TTC549 (cell line): ENCODE results near the gene ASB12.
"Not testable (repeated sequence)": the region's sequence is repeated elsewhere in the genome, so short reads cannot be mapped to it uniquely, and the experiment has no call there.

ENCODE experiments used
- FAIRE-seq: peaks from 2 replicates; lab custom pipeline; 2012; peaks lifted over from hg19 to GRCh38; lab: Jason Lieb, UNC

Gene ASB12, protein sequence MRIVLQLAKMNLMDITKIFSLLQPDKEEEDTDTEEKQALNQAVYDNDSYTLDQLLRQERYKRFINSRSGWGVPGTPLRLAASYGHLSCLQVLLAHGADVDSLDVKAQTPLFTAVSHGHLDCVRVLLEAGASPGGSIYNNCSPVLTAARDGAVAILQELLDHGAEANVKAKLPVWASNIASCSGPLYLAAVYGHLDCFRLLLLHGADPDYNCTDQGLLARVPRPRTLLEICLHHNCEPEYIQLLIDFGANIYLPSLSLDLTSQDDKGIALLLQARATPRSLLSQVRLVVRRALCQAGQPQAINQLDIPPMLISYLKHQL

DNA sequence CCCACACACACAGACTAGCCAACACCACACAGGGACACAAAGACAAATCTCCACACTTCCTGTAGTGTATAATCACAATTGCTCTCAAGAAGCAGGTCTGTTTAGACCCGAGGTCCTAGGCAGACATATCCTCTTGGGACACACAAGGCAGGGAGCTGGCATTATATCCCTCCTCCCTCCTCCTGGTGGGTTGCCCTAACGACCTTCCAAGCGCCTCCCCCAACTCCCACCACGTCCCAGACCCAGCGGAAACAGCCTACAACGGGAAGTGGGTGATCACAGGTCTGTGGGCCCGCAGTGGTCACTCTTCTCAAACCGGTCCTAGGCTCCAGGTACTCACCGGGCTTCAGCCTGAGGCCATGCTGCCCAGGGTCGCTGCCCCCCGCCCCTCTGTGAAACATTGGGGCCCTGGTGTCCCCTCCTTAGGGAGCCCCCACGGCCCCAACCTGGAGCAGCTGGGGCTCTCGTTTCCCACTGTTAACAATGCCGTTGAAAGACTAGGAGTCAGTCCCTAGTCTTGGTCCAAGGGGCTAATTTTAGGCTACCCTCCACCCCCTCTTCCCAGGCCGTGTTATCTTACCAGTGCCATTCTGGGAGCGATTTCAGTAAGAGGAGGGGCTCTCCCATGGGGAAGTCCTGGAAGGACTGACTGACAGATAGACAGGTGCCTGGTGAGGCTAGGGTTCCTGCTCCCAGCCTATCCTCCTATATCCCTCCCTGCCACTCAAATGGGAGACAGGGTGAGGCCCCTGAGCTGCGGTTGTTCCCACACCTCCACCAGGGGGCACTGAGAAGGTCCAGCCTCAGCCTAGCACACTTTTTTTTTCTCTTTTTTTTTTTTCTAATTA, at the start of gene ASB12:
TSS of gene ASB12 (minus strand) at position 485 of the 848 bp plus-strand sequence. CDS start 4,957 bp downstream, outside the sequence.
- no peak for FAIRE-seq

DNA sequence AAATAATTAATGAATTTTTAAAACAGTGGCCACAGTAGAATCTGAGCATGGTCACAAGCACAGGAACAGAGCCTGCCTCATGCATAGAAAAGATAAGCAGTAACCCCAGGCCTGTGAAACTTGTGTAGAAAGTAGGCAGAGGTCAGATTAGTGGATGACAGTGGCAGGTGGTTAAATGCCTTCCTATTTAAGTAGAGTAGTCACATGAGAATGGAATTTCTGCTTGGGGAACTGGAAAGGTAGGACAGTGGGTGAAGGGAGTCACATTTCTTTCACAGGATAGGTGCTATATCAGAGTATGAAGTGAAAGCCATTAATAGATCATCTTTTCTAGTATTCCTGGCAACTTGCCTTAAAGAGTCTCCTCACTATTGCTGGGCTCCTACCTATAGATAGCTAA, 34.9 kb upstream of the ASB12 start:
- no peak for FAIRE-seq

DNA sequence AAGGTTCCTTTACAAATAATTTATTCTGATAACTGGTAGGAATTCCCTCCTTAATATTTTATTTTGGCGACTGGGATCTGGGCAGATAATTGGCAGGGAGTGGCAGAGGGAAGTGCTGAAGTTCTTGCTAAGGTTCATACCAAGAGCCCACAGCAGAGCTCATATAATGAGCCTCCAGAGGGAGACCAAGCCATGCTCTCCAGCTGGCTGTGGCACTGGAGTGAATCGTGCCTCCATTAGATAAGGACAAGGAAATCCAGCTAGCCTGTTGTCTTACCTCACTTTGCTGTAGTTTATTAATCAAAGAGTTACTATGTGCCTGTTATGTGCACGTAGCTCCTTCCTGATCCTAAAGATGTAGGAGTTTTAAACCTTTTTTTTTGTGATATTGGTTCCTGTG, 1.3 kb downstream of the ASB12 start:
- no peak for FAIRE-seq

DNA sequence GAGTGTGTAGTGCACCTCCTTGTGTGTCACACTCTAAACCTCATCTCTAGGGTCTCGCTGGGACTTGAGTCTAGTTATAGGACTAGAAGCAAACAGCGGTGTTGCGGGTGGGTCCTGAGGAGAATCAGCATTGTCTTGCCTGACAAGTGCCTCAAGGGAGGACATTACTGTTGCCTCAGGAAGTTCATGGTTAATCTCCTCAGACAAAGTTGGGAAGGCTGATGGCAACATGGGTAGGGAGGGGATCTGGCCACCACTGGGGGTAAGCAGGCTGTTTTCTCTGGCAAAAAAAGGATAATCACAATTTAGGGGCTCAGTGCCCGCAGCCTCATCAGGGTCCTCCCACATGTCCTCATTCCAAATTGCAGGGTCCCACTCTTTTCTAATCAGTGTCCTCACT, 12.4 kb downstream of the ASB12 start:
- FAIRE-seq = no peak

DNA sequence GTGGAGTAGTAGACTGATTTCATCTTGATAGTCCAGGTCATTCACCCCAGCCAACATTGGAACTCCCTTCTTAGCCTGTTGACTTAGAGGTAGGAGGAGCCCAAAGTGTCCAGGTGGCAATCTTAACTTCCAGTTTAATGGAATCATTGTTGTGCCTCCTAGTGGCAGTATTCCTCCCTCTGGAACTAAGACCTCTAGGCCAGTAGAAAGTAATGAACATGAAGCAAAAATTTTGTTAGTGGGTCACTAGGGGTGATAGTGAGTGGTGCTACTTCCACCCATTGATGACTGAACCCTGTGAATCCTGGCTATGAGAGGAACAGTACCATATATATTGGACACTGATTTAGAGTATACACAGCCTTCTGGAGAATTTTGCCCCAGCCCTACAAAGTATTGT, 16.4 kb downstream of the ASB12 start:
- not testable (repeated sequence) for FAIRE-seq

DNA sequence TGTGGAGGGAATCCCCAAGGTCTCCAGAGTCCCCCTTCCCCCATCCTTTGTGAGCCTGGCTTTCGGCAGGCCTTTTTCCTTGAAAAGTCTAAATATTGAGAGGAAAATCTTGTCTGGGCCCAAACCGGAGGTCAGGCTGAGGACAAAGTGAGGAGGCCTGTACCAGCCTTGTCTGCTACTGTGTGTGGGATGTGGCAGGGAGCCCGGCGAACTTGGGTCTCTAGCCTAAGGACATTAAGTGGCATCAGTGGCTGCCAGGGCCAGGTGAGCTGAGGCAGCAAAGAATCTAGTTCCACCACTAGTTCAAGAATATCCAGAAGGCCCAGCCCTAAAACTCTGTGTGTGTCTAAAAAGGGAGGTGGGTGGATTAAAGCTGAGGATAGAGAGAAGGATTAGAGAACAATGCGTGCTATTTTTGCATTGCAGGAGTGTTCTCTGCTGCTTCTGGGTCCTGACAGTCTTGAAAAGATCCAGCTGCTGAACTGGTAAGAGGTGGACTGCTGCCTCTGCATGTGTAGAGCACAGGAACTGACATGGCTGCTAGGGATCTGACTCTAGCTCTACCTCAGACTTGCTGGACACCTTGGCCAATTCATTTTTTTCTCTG, 23.7 kb downstream of the ASB12 start:
- FAIRE-seq = no peak

DNA sequence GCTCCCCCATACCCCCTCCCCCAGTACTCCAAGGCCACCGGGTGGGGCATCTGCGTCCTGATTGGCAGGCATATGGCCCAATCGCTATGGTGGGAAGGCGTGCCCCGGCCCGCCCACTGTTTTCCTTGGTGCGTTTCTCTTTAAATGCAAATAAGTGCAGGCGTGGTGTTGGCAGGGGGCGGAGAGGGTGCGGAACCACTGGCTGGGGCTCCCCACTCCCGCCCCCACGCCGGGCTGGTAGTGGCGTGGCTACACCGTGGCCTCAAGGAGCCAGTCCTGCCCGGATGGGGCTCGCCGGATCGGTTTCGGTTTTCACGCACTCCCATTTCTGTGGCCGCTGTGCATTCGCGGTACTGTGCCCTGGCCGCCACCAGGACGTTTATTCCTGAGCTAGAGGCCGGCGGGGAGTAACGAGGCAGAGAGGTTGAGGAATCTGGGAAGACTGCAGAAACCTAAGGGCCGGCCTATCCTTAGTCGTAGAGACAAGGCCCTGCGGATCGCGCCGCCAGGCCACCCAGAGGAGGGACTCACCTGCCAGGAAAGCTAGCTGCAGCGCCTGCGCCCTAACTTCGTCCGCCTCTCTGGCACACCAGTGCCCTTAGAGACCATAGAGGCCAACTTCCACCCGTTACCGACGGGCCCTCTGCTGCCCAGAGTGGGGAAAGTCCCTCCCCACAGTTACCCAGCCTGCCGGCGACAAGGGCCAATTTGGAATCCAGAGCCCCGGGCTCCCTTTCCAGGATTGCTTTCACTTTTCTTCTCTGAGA, 24.5 kb downstream of the ASB12 start:
- FAIRE-seq = no peak

DNA sequence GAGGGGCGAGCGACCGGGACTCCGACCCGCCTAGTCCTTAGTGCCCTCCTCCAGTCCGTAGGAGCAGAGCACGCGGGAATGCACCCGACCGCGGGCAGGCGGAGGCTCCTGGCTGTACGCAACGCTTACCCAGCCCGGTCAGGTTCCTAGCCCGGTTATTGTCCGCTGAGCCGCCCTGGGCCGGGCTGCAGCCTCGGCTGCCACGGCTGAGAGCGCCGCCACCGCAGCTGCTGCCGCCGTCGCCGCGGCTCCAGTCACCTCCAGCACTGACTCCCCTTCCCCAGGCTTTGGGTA, 25.0 kb downstream of the ASB12 start, which contains the start of gene AMER1:
TSS of gene AMER1 (minus strand) at position 268 of the 294 bp plus-strand sequence. CDS start 12,422 bp downstream, outside the sequence.
- no peak for FAIRE-seq

DNA sequence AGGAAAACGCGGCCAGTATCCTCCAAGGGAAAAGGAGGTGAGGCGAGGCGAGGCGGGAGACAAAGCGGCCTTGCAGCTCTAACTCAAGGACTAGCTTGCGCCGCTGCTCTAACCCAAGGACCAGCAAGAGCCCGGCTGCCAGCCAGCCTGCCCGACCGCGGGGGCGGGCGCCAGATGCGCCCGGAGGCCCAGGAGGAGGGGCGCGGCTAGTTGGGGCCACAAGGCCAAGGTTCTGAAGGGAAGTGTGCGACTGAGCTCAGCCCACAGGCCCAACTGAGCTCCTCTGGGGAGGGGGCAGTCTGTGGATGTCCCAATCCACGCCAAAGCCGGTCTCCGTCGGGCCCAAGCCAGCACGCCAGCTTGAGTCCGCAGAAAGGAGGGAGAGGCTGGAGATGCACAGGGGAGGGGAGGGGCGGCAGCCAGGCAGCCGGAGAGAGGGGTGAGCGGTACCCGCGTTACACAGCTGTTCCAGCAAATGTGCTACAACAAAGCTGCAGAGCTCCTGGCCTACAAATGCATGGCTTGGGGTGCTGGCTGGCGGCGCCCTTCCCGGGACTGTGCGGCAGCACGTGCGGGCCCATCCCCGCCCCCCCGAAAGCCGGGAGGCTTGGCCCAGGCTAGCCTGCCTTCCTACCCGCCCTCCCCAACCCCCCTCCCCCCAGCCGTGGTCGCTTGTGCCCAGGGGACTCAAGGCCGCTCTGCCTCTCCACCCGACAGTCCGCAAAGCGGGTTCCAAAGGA, 25.5 kb downstream of the ASB12 start:
- no peak for FAIRE-seq

DNA sequence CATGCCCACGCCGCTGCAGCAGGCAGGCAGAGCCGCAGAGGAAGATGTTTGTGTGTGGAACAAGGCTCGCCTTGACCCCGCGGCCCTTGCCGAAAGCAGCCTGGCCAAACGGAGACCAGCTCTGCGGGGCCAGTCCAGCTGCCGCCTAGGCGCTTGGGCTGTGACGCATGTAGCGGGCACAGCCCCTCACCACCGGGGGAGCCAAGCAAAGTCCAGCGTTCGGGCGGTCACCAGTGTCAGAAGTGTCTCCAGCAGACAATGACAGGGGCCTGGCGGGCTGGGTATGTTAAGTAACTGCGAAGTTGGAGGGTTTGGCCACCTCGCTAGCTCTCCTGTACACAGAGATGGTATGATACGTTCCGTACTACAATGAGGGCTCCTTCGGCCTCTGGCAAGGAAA, 26.2 kb downstream of the ASB12 start:
- no peak for FAIRE-seq

DNA sequence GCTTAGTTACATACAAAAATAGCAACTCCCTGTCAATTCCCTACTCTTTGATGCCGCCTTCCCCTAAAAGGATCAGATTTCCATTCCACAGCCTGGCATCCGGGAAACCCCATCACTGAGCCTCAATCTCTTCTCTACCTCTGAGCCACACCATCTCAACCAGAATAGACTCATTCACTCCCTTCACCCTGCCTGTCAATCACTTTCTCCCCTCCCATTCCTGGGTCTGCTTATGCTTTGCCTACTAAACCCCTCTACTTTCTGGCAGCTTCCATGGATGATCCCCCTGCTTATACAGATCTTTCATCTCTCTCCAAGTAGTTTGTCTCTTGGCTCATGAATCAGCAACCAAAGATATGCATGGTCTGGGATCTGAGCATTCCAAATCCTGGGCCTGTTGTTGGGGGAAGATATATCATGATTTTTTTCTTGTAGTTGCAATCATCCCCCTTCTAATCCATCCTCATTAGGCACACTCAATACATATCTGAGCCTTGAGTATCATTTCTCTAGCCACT, 27.5 kb downstream of the ASB12 start:
- no peak for FAIRE-seq

DNA sequence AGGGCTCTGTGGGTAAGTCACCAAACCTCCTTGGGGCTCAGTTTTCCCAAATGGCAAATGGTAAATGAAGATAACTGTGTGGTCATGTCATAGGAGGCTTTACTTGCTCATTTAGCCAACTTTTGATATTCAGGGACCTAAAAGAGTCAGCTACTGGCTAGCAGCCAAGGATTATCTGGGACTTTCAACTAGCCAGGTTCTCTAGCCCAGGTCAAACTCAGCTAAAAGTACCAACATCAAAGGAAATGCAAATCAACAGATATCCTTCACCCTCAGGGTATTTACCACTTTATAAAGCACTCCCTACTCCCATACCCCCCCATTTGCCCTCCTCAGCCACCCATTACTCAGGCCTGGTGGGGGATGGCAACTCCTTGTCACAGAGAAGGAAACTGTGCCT, 32.4 kb downstream of the ASB12 start:
- FAIRE-seq = no peak

DNA sequence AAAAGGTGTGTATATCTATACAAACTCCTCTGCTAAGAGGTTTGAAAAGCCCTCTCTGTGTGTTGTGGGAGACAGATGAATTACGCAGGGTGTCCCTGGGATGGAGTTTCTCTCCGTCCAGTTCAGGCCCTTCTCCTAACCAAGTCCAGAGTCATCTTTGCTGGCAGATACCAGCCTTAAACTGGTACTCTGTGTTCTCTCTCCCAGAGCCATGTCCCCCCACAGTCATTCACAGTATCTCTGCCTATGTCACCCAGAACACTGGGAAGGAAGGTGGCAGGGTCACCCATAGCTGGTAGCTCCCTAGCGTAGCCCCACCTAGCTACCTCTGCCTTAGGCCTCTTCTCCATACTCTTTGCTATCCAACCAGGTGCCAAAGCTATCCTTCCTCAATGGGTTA, 33.8 kb downstream of the ASB12 start:
- no peak for FAIRE-seq

DNA sequence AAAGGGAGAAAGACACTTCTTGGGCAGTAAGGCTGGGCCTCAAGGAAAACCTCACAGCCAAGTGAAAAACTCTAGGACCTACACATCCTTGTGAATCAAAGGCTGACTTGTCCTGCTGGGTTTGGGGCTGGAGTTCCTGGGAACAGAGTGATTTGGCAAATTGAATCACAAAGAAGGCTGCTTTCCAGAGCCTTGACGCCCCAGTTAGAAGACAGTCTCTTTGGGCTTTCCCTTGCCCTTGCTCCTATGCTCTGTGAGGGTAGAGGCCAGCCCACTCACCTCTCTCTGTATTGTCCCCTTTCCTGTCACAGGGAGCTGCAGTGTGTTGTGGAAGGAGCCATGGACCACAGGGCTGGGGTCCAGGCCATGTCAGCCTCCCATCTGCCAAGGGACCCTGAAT, 34.5 kb downstream of the ASB12 start:
- no peak for FAIRE-seq

DNA sequence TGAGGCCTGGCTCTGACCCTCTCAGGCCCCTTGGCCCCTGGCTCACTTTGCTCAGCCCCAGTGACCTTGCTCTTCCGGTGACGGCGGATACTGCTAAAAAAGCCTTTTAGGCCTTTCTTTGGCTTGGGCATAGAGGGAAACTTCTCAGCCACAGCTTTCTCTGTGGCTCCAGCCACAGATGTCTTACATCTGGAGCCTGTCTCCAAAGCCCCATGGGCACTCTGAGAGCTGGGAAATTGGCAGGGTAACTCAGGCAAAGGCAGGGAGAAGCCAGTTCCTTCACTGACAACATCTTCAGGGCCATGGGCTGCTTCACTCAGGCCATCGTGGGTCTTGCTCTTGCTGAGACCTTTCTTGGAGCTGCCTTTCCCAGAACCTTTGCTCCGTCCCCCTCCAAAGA, 37.7 kb downstream of the ASB12 start:
- no peak for FAIRE-seq

DNA sequence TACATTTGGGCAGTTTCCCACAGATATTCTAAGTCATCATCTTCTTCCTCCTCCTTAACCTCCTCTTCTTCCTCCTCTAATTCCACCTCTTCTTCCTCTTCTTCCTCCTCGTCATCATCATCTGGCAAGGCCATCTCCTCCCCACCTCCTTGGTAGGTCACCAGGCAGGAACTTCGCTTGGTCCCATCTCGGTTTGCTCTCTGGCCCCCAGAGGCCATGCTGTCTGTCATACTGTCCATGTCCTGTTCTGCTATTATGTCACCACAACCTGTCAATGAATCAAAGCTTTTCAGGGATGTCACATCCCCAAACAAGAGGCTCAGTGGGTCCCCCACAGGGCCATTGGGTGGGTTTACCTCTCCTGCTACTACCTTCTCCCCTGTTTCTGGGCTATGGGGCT, 38.4 kb downstream of the ASB12 start:
- FAIRE-seq = no peak

DNA sequence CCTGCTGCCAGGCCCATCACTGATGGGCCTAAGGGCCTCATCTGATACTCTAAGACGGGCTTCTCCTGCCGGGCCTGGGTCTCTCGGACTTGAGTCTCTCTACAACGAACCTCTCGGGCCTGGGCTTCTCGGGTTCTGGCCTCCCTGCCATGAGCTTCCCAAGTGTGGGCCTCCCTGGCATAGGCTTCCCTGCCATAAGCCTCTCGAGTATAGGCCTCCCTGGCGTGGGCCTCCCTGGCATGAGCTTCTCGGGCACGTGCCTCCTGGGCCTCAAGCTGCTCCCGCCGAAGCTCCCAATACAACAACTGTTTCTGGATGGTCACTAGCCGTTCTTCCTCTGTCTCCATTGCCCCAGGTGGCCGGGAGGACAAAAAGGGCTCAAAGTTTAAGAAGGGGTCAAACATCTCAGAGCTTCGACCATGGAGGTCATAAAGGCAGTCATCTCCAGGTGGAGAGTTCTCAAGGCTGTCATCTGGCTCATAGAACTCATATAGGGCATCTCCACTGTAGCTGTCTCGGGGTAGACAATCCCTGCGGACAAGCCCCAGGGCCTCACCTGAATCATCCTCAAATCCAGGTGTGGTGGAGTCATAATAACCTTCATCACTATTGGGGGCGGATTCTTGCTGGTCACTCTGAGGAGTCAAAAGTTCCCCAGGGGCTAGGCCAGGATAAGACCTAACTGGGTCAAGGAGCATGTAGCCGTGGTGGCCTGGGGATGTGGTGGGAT, 39.0 kb downstream of the ASB12 start:
- FAIRE-seq = no peak

DNA sequence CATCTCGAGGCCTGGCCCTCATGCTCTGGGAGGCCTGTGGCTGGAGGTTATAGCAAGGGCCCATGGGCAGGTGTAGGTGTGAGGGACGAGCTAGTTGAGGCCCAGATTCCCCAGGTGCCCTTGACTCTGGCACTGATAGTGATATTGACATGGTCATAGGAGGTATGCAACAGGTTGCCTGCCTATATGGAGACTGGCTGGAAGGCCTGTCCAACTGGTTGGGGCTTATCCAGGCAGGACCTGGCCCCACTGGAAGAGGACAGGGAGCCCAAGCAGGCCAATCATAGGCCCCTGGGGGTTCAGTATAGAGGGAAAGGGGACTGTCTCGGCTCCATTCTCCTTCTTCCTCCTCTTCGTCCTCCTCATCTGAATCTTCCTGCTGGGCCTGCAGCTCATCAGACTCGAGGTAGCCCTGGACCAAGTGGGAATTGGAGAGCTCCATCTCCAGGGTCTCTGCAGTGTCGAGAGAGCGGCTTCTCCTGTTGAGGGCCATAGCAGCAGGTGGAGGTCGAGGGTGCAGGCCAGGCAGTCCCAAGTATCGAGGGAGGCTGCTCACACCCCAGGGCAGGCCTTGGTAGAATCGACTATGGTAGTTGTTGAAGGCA, 40.2 kb downstream of the ASB12 start:
- no peak for FAIRE-seq

DNA sequence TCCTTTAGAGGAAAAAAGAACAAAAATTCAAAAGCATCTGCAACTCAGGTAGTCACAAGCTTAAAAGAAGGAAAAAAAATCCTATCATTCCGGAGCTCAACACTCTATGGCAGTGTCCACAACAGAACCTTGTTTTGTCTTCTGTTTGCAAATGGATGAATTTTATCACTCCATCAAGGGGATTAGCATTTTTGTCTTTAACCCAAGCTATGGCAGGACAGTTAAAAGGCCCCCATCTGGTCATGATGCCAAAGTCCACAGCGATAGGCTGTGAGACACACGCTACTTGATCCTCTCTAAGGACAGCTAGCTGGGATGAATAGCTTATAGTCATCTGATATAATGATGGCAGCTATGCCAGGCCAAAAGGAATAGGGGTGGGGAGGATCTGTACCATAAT, 41.5 kb downstream of the ASB12 start:
- no peak for FAIRE-seq

DNA sequence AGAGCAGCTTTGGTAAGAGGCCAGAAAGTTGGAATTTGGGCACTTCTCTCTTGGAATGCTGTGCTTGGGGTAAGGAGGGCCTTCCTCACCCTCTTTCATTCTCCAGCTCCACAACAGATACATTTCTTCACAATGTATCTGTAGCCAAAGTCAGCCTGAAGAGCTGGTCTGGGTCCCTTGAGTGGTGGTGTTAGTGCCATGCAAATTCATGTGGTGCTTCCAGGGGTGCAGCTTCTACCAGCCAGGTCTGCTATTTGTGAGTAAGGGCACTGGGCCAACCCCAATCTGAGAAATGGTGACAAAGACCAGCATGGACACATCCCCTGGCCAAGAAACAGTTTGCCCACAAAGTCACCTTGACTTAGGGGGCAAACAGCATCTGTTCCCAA, 42.7 kb downstream of the ASB12 start:
- FAIRE-seq = no peak
